A673 (cell line): ENCODE results near the gene FAM222B. TPM values are rescaled to one million over a fixed set of nuclear protein-coding genes. Genes with fewer than 3 reads are reported as not detected.
"Not testable (repeated sequence)": the region's sequence is repeated elsewhere in the genome, so short reads cannot be mapped to it uniquely, and the experiment has no call there.

Experiments used
- BruUV-seq: library from RNA; stranded (reverse); fragments of 400-500 nt; replicated peaks from 2 replicates; lab custom pipeline; 2021; lab: Mats Ljungman, UMichigan
- CTCF ChIA-PET: fragments of 300-600 bp; sonication (Branson Sonifier 250); formaldehyde crosslinking; loops from one replicate; lab custom pipeline; 2022; ENCODE audit warnings: antibody characterized with exemption; lab: Charles Lee
- POLR2A ChIA-PET: fragments of 300-600 bp; sonication (Branson Sonifier 250); formaldehyde crosslinking; loops from one replicate; lab custom pipeline; 2022; ENCODE audit warnings: antibody characterized with exemption; ENCODE audit not compliant: low non-redundant PET; lab: Charles Lee
- DNase-seq: peaks from one replicate; pipeline ENCODE4 v3.0.0-alpha.2; 2015; ENCODE audit warnings: low spot score
- H3K27ac ChIP-seq: fragments of 200-600 bp; sonication (generic); 2 replicates; pipeline ENCODE4 v1.5.1; 2016; ENCODE audit warnings: mixed run types, low read depth, mild to moderate bottlenecking, mixed read lengths, antibody characterized with exemption, low read length; ENCODE audit not compliant: poor library complexity, severe bottlenecking
- H3K27me3 ChIP-seq: fragments of 200-600 bp; sonication (generic); replicated peaks from 2 replicates; pipeline ENCODE4 v1.6.1; 2017; ENCODE audit warnings: mixed run types, low read depth, mild to moderate bottlenecking, mixed read lengths, antibody characterized with exemption, low read length; ENCODE audit not compliant: insufficient read depth, poor library complexity
- H3K36me3 ChIP-seq: fragments of 200-600 bp; sonication (generic); 2 replicates; pipeline ENCODE4 v1.6.1; 2016; ENCODE audit warnings: mixed run types, mild to moderate bottlenecking, mixed read lengths, antibody characterized with exemption, low read length; ENCODE audit not compliant: insufficient read depth, poor library complexity, severe bottlenecking
- H3K4me1 ChIP-seq: fragments of 200-600 bp; sonication (generic); 2 replicates; pipeline ENCODE4 v1.6.1; 2017; ENCODE audit warnings: mixed run types, mild to moderate bottlenecking, mixed read lengths, antibody characterized with exemption, low read length; ENCODE audit not compliant: insufficient read depth, poor library complexity, severe bottlenecking
- H3K4me3 ChIP-seq: fragments of 200-600 bp; sonication (generic); 2 replicates; pipeline ENCODE4 v1.5.1; 2016; ENCODE audit warnings: low read depth, mixed run types, mild to moderate bottlenecking, mixed read lengths, low read length; ENCODE audit not compliant: poor library complexity, severe bottlenecking
- H3K9me3 ChIP-seq: fragments of 200-600 bp; sonication (generic); 2 replicates; pipeline ENCODE4 v1.6.1; 2016; ENCODE audit warnings: mixed run types, low read depth, mild to moderate bottlenecking, mixed read lengths, antibody characterized with exemption, low read length; ENCODE audit not compliant: poor library complexity, severe bottlenecking
- EZH2 ChIP-seq: fragments of 200-600 bp; sonication (generic); IDR thresholded peaks from 2 replicates; pipeline ENCODE4 v1.6.1; 2017; ENCODE audit warnings: borderline replicate concordance, low read depth, mild to moderate bottlenecking, mixed read lengths, antibody characterized with exemption, low read length; ENCODE audit not compliant: poor library complexity, severe bottlenecking
- intact Hi-C: fragments of 100-400 bp; cut with micrococcal nuclease; formaldehyde crosslinking; loops from one replicate; pipeline ENCODE4 v1.10.0; 2022; ENCODE audit not compliant: unreplicated experiment
- total RNA-seq: library from RNA; stranded (reverse); gene quantifications from 2 replicates; pipeline ENCODE4 v1.2.3, GENCODE V29; 2021
- TF ChIP-seq, protein P1 (sequence below): fragments of 300-800, 200-600 bp; sonication (generic); conservative IDR thresholded peaks from 2 replicates; pipeline ENCODE4 v1.5.1; 2017; ENCODE audit warnings: low read depth, mild to moderate bottlenecking, antibody characterized with exemption, low read length, moderate library complexity, mixed read lengths

The FAM222B gene
- total RNA-seq, 1 experiment from 2014 or later, result 27.3 TPM

DNA sequence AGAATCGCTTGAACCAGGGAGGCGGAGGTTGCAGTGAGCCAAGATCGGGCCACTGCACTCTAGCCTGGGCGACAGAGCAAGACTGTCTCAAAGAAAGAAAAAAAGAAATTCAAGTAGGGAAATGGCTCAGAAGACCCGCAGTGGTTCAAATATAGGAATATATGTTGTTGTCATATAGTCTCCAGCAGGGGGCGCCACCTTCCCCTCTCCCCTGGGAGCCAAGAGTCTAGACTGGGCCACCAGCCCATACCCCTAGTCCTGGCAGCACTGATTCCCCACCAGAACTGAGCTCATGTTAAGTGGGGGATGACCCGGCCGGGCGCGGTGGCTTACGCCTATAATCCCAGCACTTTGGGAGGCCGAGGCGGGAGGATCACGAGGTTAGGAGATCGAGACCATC lies 6.1 kb upstream of the FAM222B start:
- POLR2A ChIA-PET, H3K27ac ChIP-seq, H3K36me3 ChIP-seq, H3K4me3 ChIP-seq, H3K9me3 ChIP-seq, intact Hi-C loops, H3K4me1 ChIP-seq, H3K27me3 ChIP-seq, BruUV-seq: not testable (repeated sequence)
- peak; percentile 56 for DNase-seq
- TF ChIP-seq, protein P1, sequence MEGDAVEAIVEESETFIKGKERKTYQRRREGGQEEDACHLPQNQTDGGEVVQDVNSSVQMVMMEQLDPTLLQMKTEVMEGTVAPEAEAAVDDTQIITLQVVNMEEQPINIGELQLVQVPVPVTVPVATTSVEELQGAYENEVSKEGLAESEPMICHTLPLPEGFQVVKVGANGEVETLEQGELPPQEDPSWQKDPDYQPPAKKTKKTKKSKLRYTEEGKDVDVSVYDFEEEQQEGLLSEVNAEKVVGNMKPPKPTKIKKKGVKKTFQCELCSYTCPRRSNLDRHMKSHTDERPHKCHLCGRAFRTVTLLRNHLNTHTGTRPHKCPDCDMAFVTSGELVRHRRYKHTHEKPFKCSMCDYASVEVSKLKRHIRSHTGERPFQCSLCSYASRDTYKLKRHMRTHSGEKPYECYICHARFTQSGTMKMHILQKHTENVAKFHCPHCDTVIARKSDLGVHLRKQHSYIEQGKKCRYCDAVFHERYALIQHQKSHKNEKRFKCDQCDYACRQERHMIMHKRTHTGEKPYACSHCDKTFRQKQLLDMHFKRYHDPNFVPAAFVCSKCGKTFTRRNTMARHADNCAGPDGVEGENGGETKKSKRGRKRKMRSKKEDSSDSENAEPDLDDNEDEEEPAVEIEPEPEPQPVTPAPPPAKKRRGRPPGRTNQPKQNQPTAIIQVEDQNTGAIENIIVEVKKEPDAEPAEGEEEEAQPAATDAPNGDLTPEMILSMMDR, result peak; percentile 62
- CTCF ChIA-PET, result interaction anchor here (0.6 to 1.1 kb wide), 4 partner anchors 47 to 269 kb away, joined by 3 to 4 read pairs (median 4); partner anchors contain the start of gene DHRS13

DNA sequence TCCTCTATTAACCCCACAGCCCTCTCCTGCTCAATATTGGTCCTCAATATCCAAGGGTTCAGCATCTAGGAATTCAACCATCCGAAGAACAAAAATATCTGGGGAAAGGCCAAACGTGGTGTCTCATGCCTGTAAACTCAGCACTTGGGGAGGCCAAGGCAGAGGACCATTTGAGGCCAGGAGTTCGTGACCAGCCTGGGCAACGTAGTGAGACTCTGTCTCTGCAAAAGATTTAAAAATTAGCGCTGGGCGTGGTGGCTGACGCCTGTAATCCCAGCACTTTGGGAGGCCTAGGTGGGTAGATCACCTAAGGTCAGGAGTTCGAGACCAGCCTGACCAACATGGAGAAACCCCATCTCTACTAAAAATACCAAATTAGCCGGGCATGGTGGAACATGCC lies 4.1 kb upstream of the FAM222B start:
- intact Hi-C loops, POLR2A ChIA-PET, H3K27ac ChIP-seq, H3K4me3 ChIP-seq, H3K9me3 ChIP-seq, BruUV-seq, H3K27me3 ChIP-seq, DNase-seq, CTCF ChIA-PET, H3K4me1 ChIP-seq, H3K36me3 ChIP-seq: not testable (repeated sequence)

DNA sequence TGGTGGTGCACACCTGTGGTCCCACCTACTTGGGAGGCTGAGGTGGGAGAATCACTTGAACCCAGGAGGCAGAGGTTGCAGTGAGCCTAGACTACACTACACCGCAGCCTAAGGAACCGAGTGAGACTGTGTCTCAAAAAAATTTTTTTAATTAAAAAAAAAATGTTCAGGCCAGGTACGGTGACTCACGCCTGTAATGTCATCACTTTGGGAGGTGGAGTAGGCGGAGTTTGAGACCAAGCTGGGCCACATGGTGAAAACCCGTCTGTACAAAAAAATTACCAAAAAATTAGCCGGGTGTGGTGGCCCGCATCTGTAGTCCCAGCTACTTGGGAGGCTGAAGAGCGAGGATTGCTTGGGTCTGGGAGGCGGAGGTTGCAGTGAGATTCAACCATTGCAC lies 3.6 kb upstream of the FAM222B start:
- POLR2A ChIA-PET, result no interaction called here
- no peak for DNase-seq
- Histone ChIP-seq H3K9me3 (no peaks in the 10 kb centered on the region), H3K36me3 (no peaks in the 10 kb centered on the region), H3K27me3 (no peaks in the 10 kb centered on the region), H3K27ac (no peak overlapping the region), H3K4me1 (no peaks in the 10 kb centered on the region), H3K4me3 (no peak overlapping the region)
- no peak for TF ChIP-seq EZH2
- TF ChIP-seq, protein P1, result no peak
- intact Hi-C loops, result no loop called here
- CTCF ChIA-PET, result no interaction called here
- no TSS peak for BruUV-seq

DNA sequence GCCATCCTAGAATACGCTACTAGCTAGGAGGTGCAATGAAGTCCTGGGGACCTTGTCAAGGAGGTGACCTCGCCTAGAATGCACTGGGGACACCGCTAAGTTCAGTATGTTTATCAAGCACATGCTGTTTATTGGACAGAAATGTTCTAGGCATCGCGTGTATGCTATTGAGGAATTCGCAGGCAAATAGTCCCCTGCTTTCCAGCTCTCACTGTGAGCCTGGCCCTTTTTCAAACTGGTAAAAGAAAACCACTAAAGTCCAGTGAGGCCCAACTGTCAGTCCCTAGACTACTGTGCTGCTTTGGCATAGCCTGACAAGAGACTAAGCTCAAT lies 1.2 kb upstream of the FAM222B start:
- CTCF ChIA-PET, result no interaction called here
- BruUV-seq, result no TSS peak

More for the DNA sequence above, 1.2 kb upstream of the FAM222B start:
- no peak for DNase-seq
- H3K27ac ChIP-seq, result no peak overlapping the region
- intact Hi-C loops, result loop anchor here (5.0 kb wide), 1 partner anchor 81 kb away; no protein-coding TSS in a partner anchor
- H3K27me3 ChIP-seq, result no peaks in the 10 kb centered on the region
- POLR2A ChIA-PET, result no interaction called here
- TF ChIP-seq, protein P1, result no peak
- no peak for TF ChIP-seq EZH2
- no peaks in the 10 kb centered on the region for H3K36me3 ChIP-seq
- no peaks in the 10 kb centered on the region for H3K9me3 ChIP-seq
- no peak overlapping the region for H3K4me3 ChIP-seq
- peaks cover 11% of the 10 kb centered on the region for H3K4me1 ChIP-seq
